ENCODE data around the gene SCARF1.

SCARF1 gene

GRCh38 chr17:1598399-1599095 is 47.0 kb downstream of the SCARF1 start:
- no peak for DNase-seq (ENCODE audit: low read depth)

DNA sequence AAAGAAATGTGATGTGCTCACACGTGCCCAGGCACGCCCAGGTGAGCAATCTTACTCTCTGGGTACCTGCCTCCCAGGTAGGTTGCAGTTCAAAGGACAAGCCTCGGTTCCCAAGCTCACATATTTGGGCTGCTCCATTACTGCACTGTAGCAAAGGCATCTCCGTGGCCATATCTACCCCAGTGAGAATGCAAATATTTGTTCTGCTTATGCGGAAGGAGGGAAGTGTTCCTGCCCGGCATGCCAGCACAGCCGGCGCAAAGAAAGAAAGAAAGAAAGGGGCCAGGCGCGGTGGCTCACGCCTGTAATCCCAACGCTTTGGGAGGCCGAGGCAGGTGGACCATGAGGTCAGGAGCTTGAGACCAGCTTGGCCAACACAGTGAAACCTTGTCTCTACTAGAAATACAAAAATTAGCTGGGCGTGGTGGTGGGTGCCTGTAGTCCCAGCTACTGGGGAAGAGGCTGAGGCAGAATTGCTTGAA is 47.6 kb downstream of the SCARF1 start:
- DNase-seq (ENCODE audit: low read depth): no peak

DNA sequence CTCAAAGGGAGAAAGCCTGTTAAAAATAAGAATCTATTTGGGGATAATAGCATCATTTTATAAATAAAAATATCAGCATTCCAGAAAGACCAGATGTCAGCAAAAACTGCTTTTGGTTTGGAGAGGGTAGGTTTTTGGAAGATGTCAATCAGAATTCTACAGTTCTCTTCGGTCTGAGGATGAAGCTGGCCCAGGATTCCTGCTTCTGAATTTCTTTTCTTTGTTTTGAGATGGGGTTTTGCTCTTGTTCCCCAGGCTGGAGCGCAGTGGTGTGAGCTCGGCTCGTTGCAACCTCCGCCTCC is 52.0 kb downstream of the SCARF1 start:
- no peak for DNase-seq (ENCODE audit: low read depth)

GRCh38 chr17:1592751-1593629 is 52.5 kb downstream of the SCARF1 start:
- no peak for DNase-seq (ENCODE audit: low read depth)

DNA sequence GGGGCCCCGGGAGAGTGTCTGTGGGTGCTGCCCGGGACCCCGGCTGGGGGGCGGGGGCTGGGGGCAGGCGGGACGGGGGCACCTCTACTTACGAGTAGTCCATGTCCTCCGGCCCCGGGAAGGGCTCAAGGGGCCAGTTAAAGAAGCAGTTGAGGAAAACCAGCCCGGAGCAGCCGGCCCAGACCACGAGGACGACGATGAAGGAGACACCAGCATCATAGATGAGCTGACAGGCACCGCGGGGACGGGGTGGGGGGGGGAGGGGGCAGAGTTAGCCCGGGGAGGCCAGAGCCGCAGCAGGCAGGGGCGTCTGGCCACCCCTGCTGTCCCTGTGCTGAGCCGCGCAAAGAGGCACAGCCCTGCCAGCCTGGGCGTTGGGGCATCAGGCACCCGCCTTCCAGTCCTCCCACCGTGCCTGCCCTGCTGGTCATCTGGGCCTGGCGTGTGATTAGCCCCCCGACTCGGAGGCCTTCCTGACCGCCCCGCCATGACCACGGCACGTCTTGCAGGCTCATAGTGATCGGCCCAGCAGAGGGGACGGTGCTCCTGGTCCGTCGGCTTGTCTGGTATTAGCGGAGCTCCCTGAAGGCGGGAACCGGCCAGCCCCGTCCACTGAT is 54.0 kb downstream of the SCARF1 start:
- no peak for DNase-seq (ENCODE audit: low read depth)

GRCh38 chr17:1590747-1591473 is 54.6 kb downstream of the SCARF1 start:
- no peak for DNase-seq (ENCODE audit: low read depth)

DNA sequence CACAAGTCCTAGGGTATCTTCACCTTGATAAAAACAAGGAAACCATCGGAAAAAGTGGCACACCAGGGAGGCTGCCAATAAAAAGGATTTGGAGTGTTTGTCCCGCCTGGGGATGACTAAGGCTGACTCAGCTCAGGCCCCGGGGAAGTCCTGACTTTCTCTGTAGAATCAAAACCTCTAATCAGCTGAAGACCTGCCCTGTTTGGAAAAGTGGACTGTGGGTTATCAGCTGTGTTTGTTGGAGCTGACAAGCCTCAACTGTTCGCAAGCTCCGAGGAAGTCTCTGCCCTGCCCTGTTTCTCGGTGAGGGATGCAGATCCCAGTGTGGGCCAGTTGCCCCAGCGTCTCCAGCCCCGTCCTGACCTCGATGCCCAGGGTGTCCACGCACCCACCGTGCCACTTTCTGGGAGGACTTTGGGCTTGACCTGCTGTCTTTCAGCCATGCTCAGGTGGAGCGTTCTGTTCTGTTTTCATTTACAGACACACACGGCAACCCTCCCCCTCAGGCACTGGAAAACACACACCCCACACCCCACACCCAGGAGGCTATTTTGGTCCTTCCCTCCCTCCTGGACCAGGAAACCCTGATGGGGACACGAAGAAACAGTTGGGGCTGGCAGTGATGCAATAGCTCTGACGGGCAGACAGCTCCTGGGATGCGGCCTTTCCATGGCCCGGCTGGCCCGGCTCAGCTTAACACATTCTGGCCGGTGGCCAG is 55.3 kb downstream of the SCARF1 start:
- DNase-seq (ENCODE audit: low read depth): no peak

DNA sequence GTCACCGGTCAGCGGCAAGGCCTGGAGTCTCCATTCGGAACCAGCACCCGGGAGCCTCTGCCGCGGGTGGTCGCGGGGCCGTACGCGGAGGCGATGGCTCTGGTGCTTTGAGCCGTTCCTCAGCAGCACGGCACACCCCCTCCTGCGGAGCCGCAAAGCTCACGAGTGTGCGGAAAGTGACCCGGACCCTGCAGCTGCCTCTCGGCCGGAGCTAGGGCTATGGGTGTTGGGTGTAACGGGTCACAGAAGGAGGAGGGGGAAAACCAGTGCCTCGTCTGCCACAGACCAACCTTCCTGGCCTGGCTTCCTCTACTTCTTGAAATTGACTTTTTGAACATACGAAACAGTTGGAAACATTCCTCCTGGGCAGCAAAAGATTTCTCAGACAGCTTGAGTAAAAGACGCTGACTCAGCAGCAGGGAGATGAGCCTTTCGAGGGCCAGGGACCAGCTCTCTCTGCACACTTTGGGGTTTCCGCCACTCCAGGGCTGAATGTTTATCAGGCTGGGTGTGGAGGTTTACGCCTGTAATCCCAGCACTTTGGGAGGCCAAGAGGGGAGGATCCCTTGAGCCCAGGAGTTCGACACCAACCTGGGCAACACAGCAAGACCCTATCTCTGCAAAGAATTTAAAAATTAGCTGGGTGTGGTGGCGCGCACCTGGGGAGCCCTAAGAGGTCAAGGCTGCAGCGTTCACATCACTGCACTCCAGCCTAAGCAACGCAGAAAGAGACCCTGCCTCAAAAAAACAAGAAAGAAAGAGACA is 56.5 kb downstream of the SCARF1 start:
- DNase-seq (ENCODE audit: low read depth): no peak

DNA sequence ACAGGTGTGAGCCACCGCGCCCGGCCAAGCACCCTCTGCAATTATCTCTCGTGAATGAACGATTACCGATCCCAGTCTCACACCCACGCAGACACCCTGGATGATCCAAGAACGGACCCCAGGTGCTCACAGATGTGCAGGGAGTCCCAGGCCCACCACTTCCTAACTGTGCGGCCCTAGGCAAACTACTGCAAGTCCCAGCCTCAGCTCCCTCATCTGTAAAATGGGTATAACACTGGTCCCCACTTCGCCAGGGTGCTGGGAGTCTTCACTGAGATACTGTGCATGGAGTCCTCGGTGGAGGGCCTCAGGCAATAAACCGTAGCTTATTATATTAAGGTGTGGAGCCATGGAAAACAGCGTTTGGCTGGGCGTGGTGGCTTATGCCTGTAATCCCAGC is 61.4 kb downstream of the SCARF1 start:
- DNase-seq (ENCODE audit: low read depth): no peak

Data from stimulated activated CD8-positive, alpha-beta memory T cell treated with anti-CD3 and anti-CD28 coated beads, Interleukin-15, amount 100 ng/mL, for 1 hour (primary cell).